C4-2B (cell line): ENCODE data around the gene MGME1.

Experiments
- CTCF ChIP-seq: fragments of 450-650 bp; conservative IDR thresholded peaks from 2 replicates; pipeline ENCODE4 v1.5.1; 2017; ENCODE audit warnings: mild to moderate bottlenecking
- ZFX ChIP-seq: fragments of 450-650 bp; IDR thresholded peaks from 2 replicates; pipeline ENCODE4 v1.6.1; 2017

GRCh38 chr20:17956099-17956685, 12.6 kb upstream of the MGME1 start:
- TF ChIP-seq CTCF = no peak
- no peak for TF ChIP-seq ZFX
